KOPT-K1 (cell line): ENCODE data around the gene BDNF.
"Not testable (repeated sequence)": the region's sequence is repeated elsewhere in the genome, so short reads cannot be mapped to it uniquely, and the experiment has no call there.

Experiments used
- H3K27ac ChIP-seq: fragments of 200-600 bp; sonication (generic); 2 replicates; pipeline ENCODE4 v1.5.1; 2016; ENCODE audit warnings: antibody characterized with exemption, mild to moderate bottlenecking, low read depth, low read length; ENCODE audit not compliant: poor library complexity, severe bottlenecking
- H3K36me3 ChIP-seq: fragments of 200-600 bp; sonication (generic); 2 replicates; pipeline ENCODE4 v1.5.1; 2017; ENCODE audit warnings: antibody characterized with exemption, mild to moderate bottlenecking, low read length, moderate library complexity; ENCODE audit not compliant: insufficient read depth
- H3K9me3 ChIP-seq: fragments of 200-600 bp; sonication (generic); 2 replicates; pipeline ENCODE4 v1.5.1; 2017; ENCODE audit warnings: antibody characterized with exemption, low read length, mild to moderate bottlenecking; ENCODE audit not compliant: insufficient read depth, poor library complexity, severe bottlenecking

Gene BDNF

DNA sequence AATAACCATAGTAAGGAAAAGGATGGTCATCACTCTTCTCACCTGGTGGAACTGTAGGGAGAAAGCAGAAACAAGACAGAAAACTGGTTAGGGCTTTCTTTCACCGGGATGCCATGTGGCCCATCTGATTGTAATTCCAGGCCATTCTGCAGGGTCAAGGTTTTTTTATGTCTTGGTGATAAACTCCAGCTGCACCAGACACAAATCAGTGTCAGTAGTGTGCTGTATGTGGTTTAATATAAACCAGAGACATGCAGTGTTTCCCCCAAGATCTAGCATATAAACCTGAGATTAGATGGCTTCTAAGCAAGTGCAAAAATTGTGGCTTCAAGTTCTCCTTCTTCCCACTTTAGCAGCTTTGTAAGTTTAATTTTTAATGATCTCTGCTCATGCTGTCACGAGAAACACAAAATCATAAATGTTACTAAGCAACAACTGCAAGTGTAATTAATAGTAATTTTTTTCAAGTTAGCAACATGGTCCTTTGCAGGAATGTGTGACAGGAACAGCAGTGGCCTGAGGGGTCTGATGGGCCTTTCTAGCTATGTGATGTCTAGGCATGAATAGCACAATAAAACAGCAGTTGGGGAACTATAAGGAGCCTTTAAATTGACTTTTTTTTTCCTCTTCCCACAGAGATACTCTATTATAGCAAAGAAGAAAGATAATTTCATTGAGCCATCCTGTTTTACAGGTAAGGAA, 41.6 kb downstream of the BDNF start:
- Histone ChIP-seq H3K27ac (no peak overlapping the region), H3K9me3 (no peaks in the 10 kb centered on the region), H3K36me3 (no peaks in the 10 kb centered on the region)

DNA sequence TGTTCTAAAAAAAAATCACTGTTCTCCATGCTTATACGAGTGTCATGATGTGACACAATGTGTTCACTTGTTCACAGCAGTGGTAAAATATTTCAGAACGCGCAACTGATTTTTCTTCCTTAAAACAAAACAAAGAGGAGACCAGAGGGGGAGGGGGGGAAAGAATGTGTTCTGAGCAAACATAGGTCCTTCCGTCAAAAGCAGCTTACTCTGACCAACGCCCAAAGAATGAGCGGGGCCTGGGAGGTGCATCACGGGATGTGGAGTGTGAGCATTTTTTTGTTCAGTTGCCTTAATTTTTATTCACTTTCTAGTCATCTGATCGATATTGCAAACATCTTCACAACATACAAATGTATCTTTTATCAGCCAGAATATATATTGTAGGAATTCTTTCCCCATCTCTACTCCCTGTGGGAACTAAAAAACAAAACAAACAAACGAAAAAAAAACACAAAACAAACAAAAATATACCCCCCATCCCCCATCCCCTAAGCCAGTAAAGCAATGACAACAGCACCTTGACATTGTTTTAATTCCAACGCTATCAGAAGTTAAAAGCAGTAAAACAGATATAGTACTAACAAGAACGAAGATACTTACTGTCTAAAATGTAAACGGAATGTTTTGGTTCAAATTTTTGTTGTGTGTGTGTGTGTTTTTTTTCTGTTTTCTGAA, 43.3 kb downstream of the BDNF start:
- Histone ChIP-seq H3K9me3 (no peaks in the 10 kb centered on the region), H3K36me3 (no peaks in the 10 kb centered on the region), H3K27ac (no peak overlapping the region)

DNA sequence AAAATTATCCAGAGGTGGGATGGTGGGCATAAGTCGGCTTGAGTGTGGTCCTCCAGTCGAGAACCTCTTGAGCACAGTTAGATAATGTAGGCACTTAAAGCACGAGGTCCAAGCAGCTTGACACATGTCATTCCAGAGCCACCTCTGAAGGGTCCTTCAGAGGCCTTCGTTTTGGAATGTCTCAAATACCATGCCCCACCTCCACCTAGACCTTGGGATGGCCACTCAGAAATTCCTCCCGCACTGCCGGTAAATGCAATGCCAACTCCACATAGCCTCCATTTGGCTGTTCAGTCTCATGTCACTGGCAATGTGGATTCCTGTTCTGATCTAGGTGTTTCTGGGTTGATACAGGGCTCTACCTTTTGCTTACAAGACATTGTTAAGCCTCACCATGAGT, 43.9 kb downstream of the BDNF start:
- no peaks in the 10 kb centered on the region for H3K9me3 ChIP-seq
- no peak overlapping the region for H3K27ac ChIP-seq
- no peaks in the 10 kb centered on the region for H3K36me3 ChIP-seq

DNA sequence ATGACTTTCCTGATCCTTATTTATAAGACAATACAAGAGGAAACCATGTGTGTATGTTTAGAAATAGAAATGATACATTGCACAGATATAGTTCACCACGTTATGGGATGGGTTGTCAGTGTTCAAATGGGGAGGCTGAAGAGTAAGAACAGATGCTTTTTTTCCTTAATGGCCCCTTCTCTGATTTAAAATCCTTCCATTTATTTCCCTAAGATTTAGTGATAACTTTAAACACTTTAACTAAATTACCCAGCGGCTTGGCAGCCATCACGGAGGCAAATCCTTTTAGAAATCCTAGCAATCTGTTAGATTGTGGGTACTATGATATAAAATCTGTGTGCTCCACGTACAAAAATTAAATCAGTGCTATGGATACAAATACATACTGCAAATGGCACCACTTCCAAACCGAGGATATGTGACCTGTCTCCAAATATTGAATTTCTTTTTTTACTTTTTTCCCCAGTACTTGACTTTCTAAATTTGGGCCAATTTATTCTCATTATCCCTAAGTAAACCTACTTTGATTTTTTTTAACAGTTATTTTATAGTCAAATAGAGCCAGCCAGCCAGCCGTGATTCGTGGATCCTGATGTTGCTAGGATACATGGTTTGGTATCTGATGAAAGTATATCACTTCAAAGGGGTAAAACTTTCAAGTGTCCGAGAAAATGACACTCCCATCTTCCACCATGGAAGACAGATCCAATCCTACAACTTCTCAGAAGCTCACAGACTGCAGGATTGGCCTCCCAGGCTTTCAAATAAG, 46.1 kb downstream of the BDNF start:
- Histone ChIP-seq H3K27ac (no peak overlapping the region), H3K36me3 (no peaks in the 10 kb centered on the region), H3K9me3 (no peaks in the 10 kb centered on the region)

DNA sequence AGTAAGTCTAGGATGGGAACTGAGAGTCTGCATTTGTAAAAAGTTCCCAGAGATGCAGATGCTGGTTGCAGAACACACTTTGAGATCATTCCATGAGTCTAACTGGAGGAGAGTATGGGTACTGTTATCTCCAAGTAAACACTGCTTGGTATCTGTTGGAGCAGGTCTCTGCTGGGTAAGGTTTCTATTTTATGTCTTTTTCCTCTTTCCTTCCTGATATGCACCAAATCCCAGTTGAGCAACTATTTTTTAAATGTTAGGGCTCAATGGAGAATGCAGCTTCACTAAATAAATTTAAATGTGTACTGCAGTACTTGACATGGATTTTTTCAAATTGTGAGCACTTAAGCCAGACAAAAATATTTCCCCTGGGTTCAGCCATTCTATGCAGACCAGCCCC, 48.5 kb downstream of the BDNF start:
- H3K9me3 ChIP-seq: no peaks in the 10 kb centered on the region
- H3K36me3 ChIP-seq: no peaks in the 10 kb centered on the region
- no peak overlapping the region for H3K27ac ChIP-seq

DNA sequence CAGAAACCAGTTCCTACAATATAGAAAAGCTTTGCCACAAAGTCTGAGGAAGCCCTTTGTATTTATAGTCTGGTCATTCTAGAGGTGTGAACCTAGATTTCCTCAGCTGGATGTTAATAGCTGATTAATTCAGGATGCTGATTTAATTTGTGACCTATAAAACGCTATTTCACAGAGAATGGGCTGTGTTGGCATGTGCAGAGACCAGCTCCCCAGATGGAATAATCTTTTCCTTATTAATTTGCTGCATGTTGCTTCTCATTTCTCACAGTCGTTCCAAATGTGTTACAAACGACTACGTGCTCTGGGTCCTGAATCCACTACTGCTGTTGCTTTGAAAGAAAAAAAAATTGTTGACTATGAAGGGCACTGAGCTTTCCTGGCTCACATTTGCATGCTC, 49.3 kb downstream of the BDNF start:
- Histone ChIP-seq H3K9me3 (no peaks in the 10 kb centered on the region), H3K36me3 (no peaks in the 10 kb centered on the region), H3K27ac (no peak overlapping the region)

DNA sequence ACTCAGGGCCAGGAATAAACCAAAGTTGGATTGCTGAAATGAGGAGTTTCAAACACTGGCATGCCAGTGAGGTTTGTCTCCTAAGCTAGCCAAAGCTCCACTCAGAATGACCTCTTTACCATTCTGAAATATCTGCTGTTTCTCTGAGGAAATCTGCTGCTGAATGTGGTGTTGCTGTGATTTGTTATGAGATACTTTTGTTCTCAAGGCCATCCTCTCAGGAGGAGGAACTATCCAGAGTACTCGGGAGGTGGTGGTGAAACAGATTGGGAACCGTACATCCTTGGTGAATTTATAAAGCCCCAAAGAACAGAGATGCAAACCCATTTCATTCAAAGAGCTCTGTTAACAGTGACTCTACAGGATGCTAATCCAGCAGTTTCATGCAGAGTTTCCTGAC, 50.5 kb downstream of the BDNF start:
- Histone ChIP-seq H3K36me3 (no peaks in the 10 kb centered on the region), H3K9me3 (no peaks in the 10 kb centered on the region), H3K27ac (no peak overlapping the region)

DNA sequence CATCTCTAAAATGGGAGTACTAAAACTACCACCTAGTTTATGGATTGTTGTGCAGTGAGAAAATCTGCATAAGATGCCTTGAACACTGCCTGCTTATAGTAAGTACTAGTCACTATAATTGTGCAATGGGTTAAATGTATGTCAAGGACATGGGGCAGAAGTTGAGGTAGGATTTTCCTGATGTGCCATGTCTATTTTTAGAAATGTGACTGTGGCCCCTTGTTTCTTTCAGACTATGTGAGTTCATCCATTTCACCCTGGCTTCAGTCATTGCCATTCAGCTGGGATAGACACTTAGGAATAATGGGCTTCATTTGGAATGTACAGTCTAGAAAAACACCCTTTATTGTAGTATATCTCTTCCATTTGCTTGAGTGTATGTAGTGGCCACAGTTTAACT, 51.4 kb downstream of the BDNF start:
- Histone ChIP-seq H3K9me3 (no peaks in the 10 kb centered on the region), H3K27ac (no peak overlapping the region), H3K36me3 (no peaks in the 10 kb centered on the region)

DNA sequence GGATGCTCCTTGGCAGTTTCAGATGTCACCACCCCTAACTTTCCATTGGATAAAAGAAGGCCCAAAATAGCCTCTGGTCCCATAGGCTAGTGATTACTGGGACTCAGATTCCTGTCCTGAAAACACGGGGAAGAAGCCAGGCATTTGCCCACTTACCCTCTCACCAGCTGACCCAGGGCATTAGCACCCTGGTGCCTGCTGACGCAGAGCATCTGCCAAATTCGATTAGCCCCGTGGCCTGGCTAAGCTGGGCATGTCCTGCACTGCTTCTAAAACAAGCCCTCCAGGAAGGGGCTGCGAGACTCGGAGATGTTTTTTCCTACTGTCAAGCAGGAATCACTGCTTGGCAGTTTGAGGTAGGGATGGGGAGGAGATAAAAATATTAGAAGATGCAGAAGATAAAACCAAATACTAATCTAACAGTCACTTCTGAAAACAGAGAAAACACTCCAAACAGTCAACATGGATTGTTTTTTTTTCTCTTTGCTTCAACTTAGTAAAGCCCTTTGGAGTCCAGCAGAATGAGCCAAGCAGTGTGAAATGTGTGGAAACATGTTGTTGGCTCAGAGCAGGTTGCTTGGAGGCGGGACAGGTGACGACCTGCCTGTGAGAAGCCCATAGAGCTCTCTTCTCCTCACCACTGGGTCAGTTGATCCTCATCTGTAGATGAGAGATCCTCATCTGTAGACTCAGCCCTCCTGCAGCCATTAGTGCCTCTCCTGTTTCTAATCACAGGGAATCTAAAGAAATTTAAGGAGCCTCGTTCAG, 54.0 kb downstream of the BDNF start:
- Histone ChIP-seq H3K9me3 (no peaks in the 10 kb centered on the region), H3K27ac (no peak overlapping the region), H3K36me3 (no peaks in the 10 kb centered on the region)

DNA sequence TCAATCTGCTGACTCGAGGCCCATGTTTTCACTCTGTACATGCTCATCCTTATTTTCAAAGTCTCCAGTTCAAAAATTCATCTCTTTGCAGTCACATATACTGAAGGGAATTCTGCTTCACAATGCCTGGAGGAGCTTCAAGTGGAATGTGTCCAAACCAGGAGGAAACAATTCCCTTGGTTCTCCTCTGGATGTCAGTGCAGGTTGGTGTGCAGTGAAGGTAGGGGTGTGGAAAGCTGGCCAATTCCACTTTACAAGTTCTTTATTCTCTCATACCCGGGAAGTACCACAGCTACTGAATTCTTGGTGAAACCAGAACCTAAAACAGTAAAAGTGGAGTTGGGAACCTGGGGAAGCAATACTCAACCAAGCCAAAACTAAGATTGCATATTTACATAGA, 57.3 kb downstream of the BDNF start:
- Histone ChIP-seq H3K9me3 (no peaks in the 10 kb centered on the region), H3K27ac (no peak overlapping the region), H3K36me3 (no peaks in the 10 kb centered on the region)

DNA sequence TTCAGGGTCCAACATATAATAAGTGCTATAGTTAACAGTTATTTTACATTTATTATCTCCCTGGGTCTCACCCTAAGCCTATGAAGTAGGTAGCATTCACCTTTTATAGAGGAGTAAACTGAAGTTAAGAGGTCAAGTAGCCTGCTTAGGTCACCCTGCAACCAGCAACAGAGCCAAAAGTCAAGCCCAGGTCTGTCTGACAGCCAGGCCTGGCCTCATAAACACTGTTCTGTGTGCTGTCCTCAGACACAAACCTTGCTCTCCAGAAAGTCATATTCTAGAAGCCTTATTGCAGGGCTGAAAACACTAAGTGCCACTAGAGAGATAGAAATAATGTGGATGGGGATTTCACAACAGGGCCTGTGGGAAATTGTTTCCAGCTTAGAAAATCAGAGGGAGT, 59.3 kb downstream of the BDNF start:
- Histone ChIP-seq H3K27ac (no peak overlapping the region), H3K36me3 (no peaks in the 10 kb centered on the region), H3K9me3 (no peaks in the 10 kb centered on the region)

DNA sequence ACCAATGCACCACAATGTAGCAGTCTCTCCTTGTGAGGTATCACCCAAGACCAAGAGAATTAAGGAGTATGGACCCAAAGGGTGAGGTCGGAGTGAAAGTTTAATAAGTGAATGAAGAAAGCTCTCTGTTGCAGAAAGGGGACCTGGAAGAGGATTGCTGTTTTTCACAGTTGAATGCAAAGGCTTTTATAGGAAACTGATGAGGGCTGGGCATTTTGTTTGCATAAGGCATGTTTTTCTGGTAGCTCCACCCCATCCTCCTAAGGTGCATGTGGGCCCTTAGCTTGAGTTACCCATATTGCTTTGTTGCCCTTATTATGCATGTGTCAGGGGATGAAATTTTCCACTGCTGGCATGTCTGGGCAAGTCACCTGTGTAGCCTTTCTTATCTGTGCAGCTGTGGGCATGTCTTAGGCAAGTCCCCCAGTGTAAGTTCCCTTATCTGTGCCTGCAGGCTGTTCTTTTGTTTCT, 64.7 kb downstream of the BDNF start:
- H3K9me3 ChIP-seq: no peaks in the 10 kb centered on the region
- H3K27ac ChIP-seq: no peak overlapping the region
- no peaks in the 10 kb centered on the region for H3K36me3 ChIP-seq

DNA sequence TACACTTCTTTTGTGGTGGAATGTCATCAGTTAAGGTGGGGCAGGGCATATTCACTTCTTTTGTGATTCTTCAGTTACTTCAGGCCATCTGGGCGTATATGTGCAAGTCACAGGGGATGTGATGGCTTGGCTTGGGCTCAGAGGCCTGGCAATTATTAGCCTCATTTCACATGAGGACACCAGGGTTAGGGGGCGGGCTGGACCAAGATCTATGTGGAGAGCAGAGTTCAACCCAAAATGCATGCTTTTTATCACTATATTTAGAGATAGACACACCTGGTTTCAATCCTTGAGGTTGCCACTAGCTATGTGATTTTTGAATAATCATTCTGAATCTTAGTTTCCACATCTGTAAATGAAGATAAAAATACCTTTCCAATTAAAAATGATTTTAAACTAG, 65.5 kb downstream of the BDNF start:
- H3K36me3 ChIP-seq, H3K9me3 ChIP-seq, H3K27ac ChIP-seq: not testable (repeated sequence)

DNA sequence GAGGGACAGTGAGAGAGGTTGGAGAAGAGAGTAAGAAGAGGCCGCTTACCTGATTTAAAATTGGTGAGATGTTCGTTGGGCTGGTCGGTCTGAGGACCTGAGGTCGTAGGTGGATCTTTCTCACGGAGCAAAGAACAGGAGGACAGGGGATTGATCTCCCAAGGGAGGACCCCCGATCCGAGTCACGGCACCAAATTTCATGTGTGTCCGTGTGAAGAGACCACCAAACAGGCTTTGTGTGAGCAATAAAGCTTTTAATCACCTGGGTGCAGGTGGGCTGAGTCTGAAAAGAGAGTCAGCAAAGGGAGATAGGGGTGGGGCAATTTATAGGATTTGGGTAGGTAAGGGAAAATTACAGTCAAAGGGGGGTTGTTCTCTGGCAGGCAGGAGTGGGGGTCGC, 66.0 kb downstream of the BDNF start:
- H3K36me3 ChIP-seq, H3K9me3 ChIP-seq, H3K27ac ChIP-seq: not testable (repeated sequence)

DNA sequence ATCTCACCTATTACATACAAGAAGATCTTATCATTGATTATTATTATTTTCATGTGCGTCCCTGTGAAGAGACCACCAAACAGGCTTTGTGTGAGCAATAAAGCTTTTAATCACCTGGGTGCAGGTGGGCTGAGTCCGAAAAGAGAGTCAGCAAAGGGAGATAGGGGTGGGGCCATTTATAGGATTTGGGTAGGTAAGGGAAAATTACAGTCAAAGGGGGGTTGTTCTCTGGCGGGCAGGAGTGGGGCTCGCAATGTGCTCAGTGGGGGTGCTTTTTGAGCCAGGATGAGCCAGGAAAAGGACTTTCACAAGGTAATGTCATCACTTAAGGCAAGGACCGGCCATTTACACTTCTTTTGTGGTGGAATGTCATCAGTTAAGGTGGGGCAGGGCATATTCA, 71.2 kb downstream of the BDNF start:
- not testable (repeated sequence) for H3K36me3 ChIP-seq, H3K27ac ChIP-seq

More for the DNA sequence above, 71.2 kb downstream of the BDNF start:
- not testable (repeated sequence) for H3K9me3 ChIP-seq
